ENCODE results near the gene ITGA1. TPM values are rescaled to one million over a fixed set of nuclear protein-coding genes. Genes with fewer than 3 reads are reported as not detected.
A peak's percentile ranks its signal among the peaks of the same experiment; 100 is the strongest.

ITGA1 gene
- total RNA-seq, 1 experiment from 2014 or later: 20.2 TPM

GRCh38 chr5:52777186-52777585, 10.5 kb upstream of the ITGA1 start:
- peaks cover 2% of the 10 kb centered on the region for H3K9me3 Mint-ChIP-seq (ENCODE audit: low read depth, unreplicated experiment)
- no peak for TF ChIP-seq CTCF (IDR thresholded peaks at IDR 0.05; ENCODE audit: unreplicated experiment)
- BruUV-seq (replicated peaks): no TSS peak
- CTCF ChIA-PET: no interaction called here
- H3K27me3 Mint-ChIP-seq (ENCODE audit: unreplicated experiment): no peaks in the 10 kb centered on the region
- H3K27ac Mint-ChIP-seq (ENCODE audit: unreplicated experiment): no peak overlapping the region
- H3K4me3 Mint-ChIP-seq (ENCODE audit: low read depth, unreplicated experiment): no peak overlapping the region
- intact Hi-C loops (cut with micrococcal nuclease; ENCODE audit: unreplicated experiment): no loop called here
- H3K36me3 Mint-ChIP-seq (ENCODE audit: insufficient read depth, unreplicated experiment): no peaks in the 10 kb centered on the region
- no peak for DNase-seq
- H3K4me1 Mint-ChIP-seq (ENCODE audit: low read depth, unreplicated experiment): no peaks in the 10 kb centered on the region

GRCh38 chr5:52778781-52779180, 8.9 kb upstream of the ITGA1 start:
- H3K4me1 Mint-ChIP-seq (ENCODE audit: low read depth, unreplicated experiment): no peaks in the 10 kb centered on the region
- TF ChIP-seq CTCF (IDR thresholded peaks at IDR 0.05; ENCODE audit: unreplicated experiment): no peak
- no peaks in the 10 kb centered on the region for H3K27me3 Mint-ChIP-seq (ENCODE audit: unreplicated experiment)
- no peak overlapping the region for H3K4me3 Mint-ChIP-seq (ENCODE audit: low read depth, unreplicated experiment)
- no peak for DNase-seq
- CTCF ChIA-PET: interaction anchor here (0.7 kb wide), 1 partner anchor 124 kb away, joined by 4 read pairs; no protein-coding TSS in a partner anchor
- peaks cover 2% of the 10 kb centered on the region for H3K9me3 Mint-ChIP-seq (ENCODE audit: low read depth, unreplicated experiment)
- no peak overlapping the region for H3K27ac Mint-ChIP-seq (ENCODE audit: unreplicated experiment)
- intact Hi-C loops (cut with micrococcal nuclease; ENCODE audit: unreplicated experiment): no loop called here
- no peaks in the 10 kb centered on the region for H3K36me3 Mint-ChIP-seq (ENCODE audit: insufficient read depth, unreplicated experiment)
- BruUV-seq (replicated peaks): no TSS peak

GRCh38 chr5:52779213-52779612, 8.5 kb upstream of the ITGA1 start:
- Mint-ChIP-seq H3K9me3 (ENCODE audit: low read depth, unreplicated experiment) (peaks cover 2% of the 10 kb centered on the region), H3K27me3 (ENCODE audit: unreplicated experiment) (no peaks in the 10 kb centered on the region)
- no TSS peak for BruUV-seq (replicated peaks)

GRCh38 chr5:52783226-52783959, 4.3 kb upstream of the ITGA1 start:
- H3K9me3 Mint-ChIP-seq (ENCODE audit: low read depth, unreplicated experiment): peaks cover 2% of the 10 kb centered on the region
- H3K36me3 Mint-ChIP-seq (ENCODE audit: insufficient read depth, unreplicated experiment): peaks cover 17% of the 10 kb centered on the region
- no peak overlapping the region for H3K4me3 Mint-ChIP-seq (ENCODE audit: low read depth, unreplicated experiment)
- no TSS peak for BruUV-seq (replicated peaks)
- H3K4me1 Mint-ChIP-seq (ENCODE audit: low read depth, unreplicated experiment): peaks cover 18% of the 10 kb centered on the region
- no peak overlapping the region for H3K27ac Mint-ChIP-seq (ENCODE audit: unreplicated experiment)
- no peak for TF ChIP-seq CTCF (IDR thresholded peaks at IDR 0.05; ENCODE audit: unreplicated experiment)
- H3K27me3 Mint-ChIP-seq (ENCODE audit: unreplicated experiment): no peaks in the 10 kb centered on the region
- peak; percentile 49 for DNase-seq
- CTCF ChIA-PET: interaction anchor here (0.8 kb wide), 1 partner anchor 92 kb away, joined by 3 read pairs; no protein-coding TSS in a partner anchor
- intact Hi-C loops (cut with micrococcal nuclease; ENCODE audit: unreplicated experiment): no loop called here

More at GRCh38 chr5:52779213-52779612, 8.5 kb upstream of the ITGA1 start:
- Mint-ChIP-seq H3K27ac (ENCODE audit: unreplicated experiment) (no peak overlapping the region), H3K4me3 (ENCODE audit: low read depth, unreplicated experiment) (no peak overlapping the region), H3K36me3 (ENCODE audit: insufficient read depth, unreplicated experiment) (no peaks in the 10 kb centered on the region), H3K4me1 (ENCODE audit: low read depth, unreplicated experiment) (no peaks in the 10 kb centered on the region)
- intact Hi-C loops (cut with micrococcal nuclease; ENCODE audit: unreplicated experiment): no loop called here
- no peak for DNase-seq
- no peak for TF ChIP-seq CTCF (IDR thresholded peaks at IDR 0.05; ENCODE audit: unreplicated experiment)
- CTCF ChIA-PET: interaction anchor here (0.7 kb wide), 1 partner anchor 123 kb away, joined by 4 read pairs; no protein-coding TSS in a partner anchor

Measured in Calu3 (cell line).